ENCODE data around the gene ZNF362. TPM values are rescaled to one million over a fixed set of nuclear protein-coding genes. Genes with fewer than 3 reads are reported as not detected.

Gene ZNF362
- total and polyA plus RNA-seq, 4 donors: 2.3 to 6.3 (median 5.4) TPM

DNA sequence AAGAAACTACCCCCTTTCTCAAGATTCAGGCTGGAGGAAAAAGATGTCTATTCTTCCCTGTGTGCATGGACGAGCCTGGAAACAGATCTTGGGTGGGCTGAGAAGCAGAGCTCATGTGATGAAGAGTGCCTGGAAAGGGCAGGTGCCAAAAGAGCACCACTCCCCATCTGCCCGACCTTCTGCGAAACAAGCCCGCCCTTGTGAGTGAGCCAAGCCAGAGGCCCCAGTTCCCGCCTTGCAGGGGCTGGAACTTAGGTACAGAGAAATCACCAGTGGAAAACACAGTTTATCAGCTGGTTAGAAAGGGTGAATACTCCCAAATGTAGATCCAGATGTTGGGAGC is 91.3 kb downstream of the ZNF362 start:
- Histone ChIP-seq H3K27me3 (ENCODE audit: control insufficient read depth in 4 of 4, insufficient read depth in 4 of 4, low read length in 3 of 4) (no peaks in the 10 kb centered on the region), H3K4me3 (ENCODE audit: low read depth in 1 of 3, low read length in 3 of 3) (peak overlapping the region; percentile 86 to 94 (median 92)), H3K4me1 (ENCODE audit: control insufficient read depth in 4 of 4, insufficient read depth in 4 of 4, low read length in 3 of 4) (peaks cover 7 to 62% (median 41%) of the 10 kb centered on the region in 4 donors), H3K27ac (ENCODE audit: low read depth in 1 of 2, low read length in 2 of 2) (peak overlapping the region; percentile 97 to 99), H3K9ac (ENCODE audit: low read depth in 1 of 2, low read length in 2 of 2) (peak overlapping the region; percentile 92 to 99), H3K36me3 (ENCODE audit: control insufficient read depth in 4 of 4, insufficient read depth in 3 of 4, low read depth in 1 of 4, low read length in 3 of 4) (no peaks in the 10 kb centered on the region), H3K9me3 (ENCODE audit: control insufficient read depth in 4 of 4, low read length in 3 of 4) (no peaks in the 10 kb centered on the region)
- TF ChIP-seq, protein P1, sequence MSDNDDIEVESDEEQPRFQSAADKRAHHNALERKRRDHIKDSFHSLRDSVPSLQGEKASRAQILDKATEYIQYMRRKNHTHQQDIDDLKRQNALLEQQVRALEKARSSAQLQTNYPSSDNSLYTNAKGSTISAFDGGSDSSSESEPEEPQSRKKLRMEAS (IDR thresholded peaks at IDR 0.05): no peak
- peak in 1 of 2 donors; percentile 4 for TF ChIP-seq EGR1 (IDR thresholded peaks at IDR 0.05; ENCODE audit: low read depth in 2 of 2)
- no peak for DNase-seq (ENCODE audit: low spot score)
- WGBS: 18% methylated on average over 5 of the region's 5 CpGs

GRCh38 chr1:33348194-33348593 is 91.9 kb downstream of the ZNF362 start:
- TF ChIP-seq, protein P2, sequence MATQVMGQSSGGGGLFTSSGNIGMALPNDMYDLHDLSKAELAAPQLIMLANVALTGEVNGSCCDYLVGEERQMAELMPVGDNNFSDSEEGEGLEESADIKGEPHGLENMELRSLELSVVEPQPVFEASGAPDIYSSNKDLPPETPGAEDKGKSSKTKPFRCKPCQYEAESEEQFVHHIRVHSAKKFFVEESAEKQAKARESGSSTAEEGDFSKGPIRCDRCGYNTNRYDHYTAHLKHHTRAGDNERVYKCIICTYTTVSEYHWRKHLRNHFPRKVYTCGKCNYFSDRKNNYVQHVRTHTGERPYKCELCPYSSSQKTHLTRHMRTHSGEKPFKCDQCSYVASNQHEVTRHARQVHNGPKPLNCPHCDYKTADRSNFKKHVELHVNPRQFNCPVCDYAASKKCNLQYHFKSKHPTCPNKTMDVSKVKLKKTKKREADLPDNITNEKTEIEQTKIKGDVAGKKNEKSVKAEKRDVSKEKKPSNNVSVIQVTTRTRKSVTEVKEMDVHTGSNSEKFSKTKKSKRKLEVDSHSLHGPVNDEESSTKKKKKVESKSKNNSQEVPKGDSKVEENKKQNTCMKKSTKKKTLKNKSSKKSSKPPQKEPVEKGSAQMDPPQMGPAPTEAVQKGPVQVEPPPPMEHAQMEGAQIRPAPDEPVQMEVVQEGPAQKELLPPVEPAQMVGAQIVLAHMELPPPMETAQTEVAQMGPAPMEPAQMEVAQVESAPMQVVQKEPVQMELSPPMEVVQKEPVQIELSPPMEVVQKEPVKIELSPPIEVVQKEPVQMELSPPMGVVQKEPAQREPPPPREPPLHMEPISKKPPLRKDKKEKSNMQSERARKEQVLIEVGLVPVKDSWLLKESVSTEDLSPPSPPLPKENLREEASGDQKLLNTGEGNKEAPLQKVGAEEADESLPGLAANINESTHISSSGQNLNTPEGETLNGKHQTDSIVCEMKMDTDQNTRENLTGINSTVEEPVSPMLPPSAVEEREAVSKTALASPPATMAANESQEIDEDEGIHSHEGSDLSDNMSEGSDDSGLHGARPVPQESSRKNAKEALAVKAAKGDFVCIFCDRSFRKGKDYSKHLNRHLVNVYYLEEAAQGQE (IDR thresholded peaks at IDR 0.05): no peak
- no peak for TF ChIP-seq JUND (IDR thresholded peaks at IDR 0.05)
- TF ChIP-seq ZBTB33 (IDR thresholded peaks at IDR 0.05): no peak
- TF ChIP-seq YY1 (IDR thresholded peaks at IDR 0.05): no peak
- no peak for TF ChIP-seq HNF4A (conservative IDR thresholded peaks at IDR 0.05)
- TF ChIP-seq GABPA (IDR thresholded peaks at IDR 0.05 in 1 of 2, conservative IDR thresholded peaks at IDR 0.05 in 1 of 2): no peak
- TF ChIP-seq, protein P3, sequence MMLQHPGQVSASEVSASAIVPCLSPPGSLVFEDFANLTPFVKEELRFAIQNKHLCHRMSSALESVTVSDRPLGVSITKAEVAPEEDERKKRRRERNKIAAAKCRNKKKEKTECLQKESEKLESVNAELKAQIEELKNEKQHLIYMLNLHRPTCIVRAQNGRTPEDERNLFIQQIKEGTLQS (IDR thresholded peaks at IDR 0.05): no peak
- TF ChIP-seq, protein P1 (IDR thresholded peaks at IDR 0.05): no peak
- no peak for TF ChIP-seq NR2F2 (IDR thresholded peaks at IDR 0.05)
- TF ChIP-seq FOXA2 (IDR thresholded peaks at IDR 0.05): no peak
- TF ChIP-seq, protein P4, sequence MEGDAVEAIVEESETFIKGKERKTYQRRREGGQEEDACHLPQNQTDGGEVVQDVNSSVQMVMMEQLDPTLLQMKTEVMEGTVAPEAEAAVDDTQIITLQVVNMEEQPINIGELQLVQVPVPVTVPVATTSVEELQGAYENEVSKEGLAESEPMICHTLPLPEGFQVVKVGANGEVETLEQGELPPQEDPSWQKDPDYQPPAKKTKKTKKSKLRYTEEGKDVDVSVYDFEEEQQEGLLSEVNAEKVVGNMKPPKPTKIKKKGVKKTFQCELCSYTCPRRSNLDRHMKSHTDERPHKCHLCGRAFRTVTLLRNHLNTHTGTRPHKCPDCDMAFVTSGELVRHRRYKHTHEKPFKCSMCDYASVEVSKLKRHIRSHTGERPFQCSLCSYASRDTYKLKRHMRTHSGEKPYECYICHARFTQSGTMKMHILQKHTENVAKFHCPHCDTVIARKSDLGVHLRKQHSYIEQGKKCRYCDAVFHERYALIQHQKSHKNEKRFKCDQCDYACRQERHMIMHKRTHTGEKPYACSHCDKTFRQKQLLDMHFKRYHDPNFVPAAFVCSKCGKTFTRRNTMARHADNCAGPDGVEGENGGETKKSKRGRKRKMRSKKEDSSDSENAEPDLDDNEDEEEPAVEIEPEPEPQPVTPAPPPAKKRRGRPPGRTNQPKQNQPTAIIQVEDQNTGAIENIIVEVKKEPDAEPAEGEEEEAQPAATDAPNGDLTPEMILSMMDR (IDR thresholded peaks at IDR 0.05; ENCODE audit: low read depth, low read length, missing input control): no peak
- TF ChIP-seq HNF4G (IDR thresholded peaks at IDR 0.05): no peak
- no peak for TF ChIP-seq EGR1 (IDR thresholded peaks at IDR 0.05; ENCODE audit: low read depth in 2 of 2)
- no peak for TF ChIP-seq RXRA (IDR thresholded peaks at IDR 0.05)
- TF ChIP-seq TAF1 (conservative IDR thresholded peaks at IDR 0.05): no peak
- TF ChIP-seq RAD21 (IDR thresholded peaks at IDR 0.05): no peak
- TF ChIP-seq SP1 (IDR thresholded peaks at IDR 0.05): no peak
- H3K4me1 ChIP-seq (ENCODE audit: control insufficient read depth in 4 of 4, insufficient read depth in 4 of 4, low read length in 3 of 4): peaks cover 3 to 57% (median 36%) of the 10 kb centered on the region in 4 donors

More at GRCh38 chr1:33348194-33348593, 91.9 kb downstream of the ZNF362 start:
- Histone ChIP-seq H3K36me3 (ENCODE audit: control insufficient read depth in 4 of 4, insufficient read depth in 3 of 4, low read depth in 1 of 4, low read length in 3 of 4) (no peaks in the 10 kb centered on the region), H3K9me3 (ENCODE audit: control insufficient read depth in 4 of 4, low read length in 3 of 4) (no peaks in the 10 kb centered on the region), H3K4me3 (ENCODE audit: low read depth in 1 of 3, low read length in 3 of 3) (peak overlapping the region; percentile 86 to 94 (median 92)), H3K27me3 (ENCODE audit: control insufficient read depth in 4 of 4, insufficient read depth in 4 of 4, low read length in 3 of 4) (no peaks in the 10 kb centered on the region), H3K27ac (ENCODE audit: low read depth in 1 of 2, low read length in 2 of 2) (peak overlapping the region; percentile 97 to 99), H3K9ac (ENCODE audit: low read depth in 1 of 2, low read length in 2 of 2) (peak overlapping the region; percentile 92 to 99)
- WGBS: 26% methylated on average over 2 of the region's 2 CpGs
- no peak for DNase-seq (ENCODE audit: low spot score)

Data from liver (tissue), 9 donors.